HepG2 (cell line): ENCODE results near the gene SIKE1. TPM values are rescaled to one million over a fixed set of nuclear protein-coding genes. Genes with fewer than 3 reads are reported as not detected.

ENCODE experiments used
- ATAC-seq: fragments of 200-7000 bp; cut with Tn5 transposase; 3 replicates; pipeline ENCODE4 v1.9.1; 2020; ENCODE audit warnings: mild to moderate bottlenecking, moderate library complexity
- BruUV-seq: library from RNA; stranded (reverse); fragments of 400-500 nt; replicated peaks from 2 replicates; lab custom pipeline; 2021; lab: Mats Ljungman, UMichigan
- CTCF ChIA-PET: fragments of 300-600 bp; formaldehyde crosslinking; extraction: SDS; loops from one replicate; lab custom pipeline; 2021; ENCODE audit warnings: low total read pairs, inconsistent platforms, low intra/inter-chr PET ratio; lab: Yijun Ruan, JAX
- POLR2A ChIA-PET: fragments of 350-600 bp; sonication (Branson Sonifier 250); formaldehyde crosslinking; loops from one replicate; lab custom pipeline; 2020; ENCODE audit warnings: antibody characterized with exemption, inconsistent platforms; lab: Yijun Ruan, JAX
- DNase-seq: peaks from one replicate; pipeline ENCODE4 v3.0.0-alpha.2; 2015; ENCODE audit warnings: low spot score
- FAIRE-seq: peaks from 3 replicates; lab custom pipeline; 2011; peaks lifted over from hg19 to GRCh38; lab: Jason Lieb, UNC
- H2AFZ ChIP-seq: one replicate; pipeline ENCODE4 v1.6.1; 2011; ENCODE audit warnings: low read length, inconsistent platforms
- H3K27ac ChIP-seq: fragments of 300-600 bp; 3 replicates; pipeline ENCODE4 v1.8.0; 2011; ENCODE audit warnings: mixed run types, mild to moderate bottlenecking, mixed read lengths, low read length, inconsistent platforms; ENCODE audit not compliant: insufficient read depth; ENCODE audit errors: extremely low read length
- H3K27me3 ChIP-seq, 2 experiments: fragments of 200-600 bp in 1 of 2; 2 replicates in 1 of 2; 3 replicates in 1 of 2; pipeline versions ENCODE4 v1.6.0 to v1.8.0; 2011; ENCODE audit warnings: low read length in 2 of 2, mild to moderate bottlenecking in 2 of 2, moderate library complexity in 2 of 2, inconsistent platforms in 1 of 2; ENCODE audit not compliant: insufficient read depth in 2 of 2, control insufficient read depth in 1 of 2
- H3K36me3 ChIP-seq, 2 experiments: fragments of 200-600 bp in 1 of 2; replicated peaks in 1 of 2; 2 replicates in 1 of 2; 3 replicates in 1 of 2; pipeline versions ENCODE4 v1.5.1 to v1.8.0; 2011; ENCODE audit warnings: low read length in 2 of 2, inconsistent platforms in 1 of 2; ENCODE audit not compliant: insufficient read depth in 2 of 2, control insufficient read depth in 1 of 2
- H3K4me1 ChIP-seq: 2 replicates; pipeline ENCODE4 v1.5.1; 2012; ENCODE audit warnings: low read length, inconsistent platforms; ENCODE audit not compliant: insufficient read depth
- H3K4me2 ChIP-seq: 2 replicates; pipeline ENCODE4 v1.6.0; 2011; ENCODE audit warnings: low read depth, low read length, inconsistent platforms
- H3K4me3 ChIP-seq, 3 experiments: fragments of 200-600 bp in 1 of 3; sonication (generic), shearing (Covaris generic) in 1 of 3; replicated peaks in 1 of 3; 2 replicates each; pipeline ENCODE4 v1.5.1; 2011 to 2016; ENCODE audit warnings: low read length in 3 of 3, inconsistent platforms in 2 of 3, low read depth in 2 of 3, mild to moderate bottlenecking in 2 of 3, control low read depth in 1 of 3, mixed read lengths in 1 of 3; ENCODE audit not compliant: insufficient read depth in 1 of 3
- H3K79me2 ChIP-seq: one replicate; pipeline ENCODE4 v1.6.1; 2011; ENCODE audit warnings: low read length, inconsistent platforms; ENCODE audit not compliant: insufficient read depth
- H3K9ac ChIP-seq: 2 replicates; pipeline ENCODE4 v1.6.0; 2011; ENCODE audit warnings: mild to moderate bottlenecking, low read depth, low read length, inconsistent platforms; ENCODE audit not compliant: insufficient read depth
- H3K9me3 ChIP-seq: 2 replicates; pipeline ENCODE4 v1.5.1; 2012; ENCODE audit warnings: mild to moderate bottlenecking, low read length
- H4K20me1 ChIP-seq: 2 replicates; pipeline ENCODE4 v1.6.0; 2011; ENCODE audit warnings: inconsistent platforms, mild to moderate bottlenecking, low read length, moderate library complexity; ENCODE audit not compliant: insufficient read depth
- ATF7 ChIP-seq, 2 experiments: fragments of 450-650 bp in 1 of 2; sonication (generic) in 1 of 2; formaldehyde crosslinking in 1 of 2; IDR thresholded peaks; 2 replicates each; pipeline versions ENCODE4 v1.4.0 to v1.6.1; 2016 to 2020; ENCODE audit warnings: antibody characterized with exemption in 1 of 2, mild to moderate bottlenecking in 1 of 2, missing genetic modification reagents in 1 of 2
- CAMTA2 ChIP-seq: sonication (generic); formaldehyde crosslinking; IDR thresholded peaks from 2 replicates; pipeline ENCODE4 v1.4.0; 2020; ENCODE audit warnings: mild to moderate bottlenecking, missing genetic modification reagents, borderline replicate concordance
- CREB1 ChIP-seq, 2 experiments: fragments of 450-650 bp in 1 of 2; IDR thresholded peaks; 2 replicates each; pipeline ENCODE4 v1.6.1; 2016 to 2017; ENCODE audit warnings: control low read depth in 1 of 2, mild to moderate bottlenecking in 1 of 2, missing compliant biosample characterization in 1 of 2, missing genetic modification characterization in 1 of 2
- E2F1 ChIP-seq: sonication (generic); formaldehyde crosslinking; IDR thresholded peaks from 2 replicates; pipeline ENCODE4 v1.5.0; 2020; ENCODE audit warnings: missing genetic modification reagents
- MATR3 ChIP-seq: sonication (generic); formaldehyde crosslinking; IDR thresholded peaks from 2 replicates; pipeline ENCODE4 v1.4.0; 2020; ENCODE audit warnings: missing genetic modification reagents
- RAD51 ChIP-seq: fragments of 450-650 bp; IDR thresholded peaks from 2 replicates; pipeline ENCODE4 v1.6.1; 2016; ENCODE audit warnings: borderline replicate concordance
- RFX5 ChIP-seq: IDR thresholded peaks from 2 replicates; pipeline ENCODE4 v1.6.1; 2011; ENCODE audit warnings: low read depth, low read length, improper control_type of control experiment
- SIX1 ChIP-seq: sonication (generic); formaldehyde crosslinking; IDR thresholded peaks from 2 replicates; pipeline ENCODE4 v1.4.0; 2020; ENCODE audit warnings: missing genetic modification reagents, borderline replicate concordance
- USF2 ChIP-seq, 2 experiments: sonication (generic) in 1 of 2; formaldehyde crosslinking in 1 of 2; IDR thresholded peaks; 2 replicates each; pipeline versions ENCODE4 v1.5.1 to v1.6.1; 2011 to 2020; ENCODE audit warnings: borderline replicate concordance in 1 of 2, low read depth in 1 of 2, low read length in 1 of 2, mild to moderate bottlenecking in 1 of 2, missing genetic modification reagents in 1 of 2, moderate library complexity in 1 of 2
- WGBS: methylation state at CpG from one replicate; pipeline ENCODE4 v1.1.6; 2017; ENCODE audit warnings: low lambda C conversion rate; 5-methylcytosine and 5-hydroxymethylcytosine counted together
- in situ Hi-C: cut with HindIII; loops from 2 replicates; pipeline ENCODE4 v1.10.0; 2017; ENCODE audit warnings: low pct_unique_long_range_greater_than_20kb; ENCODE audit not compliant: extremely low pct_ligation_motif_present
- intact Hi-C: fragments of 100-400 bp; cut with micrococcal nuclease; formaldehyde crosslinking; loops from one replicate; pipeline ENCODE4 v1.10.0; 2022; ENCODE audit not compliant: unreplicated experiment
- polyA plus RNA-seq, 8 experiments: library from polyadenylated mRNA; depleted of rRNA in 3 of 8; stranded (reverse) in 7 of 8; unstranded in 1 of 8; fragments of >200 nt; fragmentation: Illumina TruSeq in 4 of 8; extraction: Trizol in 4 of 8; gene quantifications; 2 replicates each; pipeline versions ENCODE4 v1.2.1 to v1.2.3, GENCODE V29; 2011 to 2016; ENCODE audit warnings: low read depth in 4 of 8, missing spikeins in 1 of 8, mixed read lengths in 1 of 8; ENCODE audit not compliant: insufficient read depth in 1 of 8
- total RNA-seq, 5 experiments: library from RNA; depleted of rRNA; stranded (reverse); fragments of >200 nt; fragmentation: Illumina TruSeq; extraction: Trizol; gene quantifications; 2 replicates each; pipeline ENCODE4 v1.2.3, GENCODE V29; 2016; ENCODE audit warnings: low read depth in 1 of 5

The SIKE1 gene
- total and polyA plus RNA-seq, 2 of the 13 experiments (the other 11 are each of a cell fraction or from before 2014, with no cell fraction given) = 36.5 to 58.4 TPM

- Histone ChIP-seq H3K36me3 (no peaks in the 10 kb centered on the region), H3K4me1 (peaks cover 7% of the 10 kb centered on the region; the same call in 1 of the 2 replicates), H3K4me3 (no peak overlapping the region), H4K20me1 (no peaks in the 10 kb centered on the region), H3K9me3 (no peaks in the 10 kb centered on the region; the same call in 1 of the 2 replicates), H3K9ac (no peak overlapping the region), H3K79me2 (no peaks in the 10 kb centered on the region), H3K27me3 (no peaks in the 10 kb centered on the region), H2AFZ (no peak overlapping the region), H3K27ac (no peak overlapping the region), H3K4me2 (no peak overlapping the region)
- DNase-seq (no peak), FAIRE-seq (no peak), ATAC-seq (no peak)
- TF ChIP-seq SIX1 (CRISPR knock-in tag) (no peak), CREB1 (IDR thresholded peaks at IDR 0.05) (peak; percentile 68), CREB1 (CRISPR knock-in tag; IDR thresholded peaks at IDR 0.05) (no peak), ATF7 (IDR thresholded peaks at IDR 0.05) (peak; percentile 80), ATF7 (CRISPR knock-in tag; IDR thresholded peaks at IDR 0.05) (no peak), MATR3 (CRISPR knock-in tag) (no peak), E2F1 (no peak), CAMTA2 (no peak)
- BruUV-seq = no TSS peak
- intact Hi-C loops (no loop called here), in situ Hi-C loops (no loop called here)
- ChIA-PET POLR2A (no interaction called here), CTCF (no interaction called here)
These were observed 41.5 kb upstream of the SIKE1 start for GRCh38 chr1:114821978-114822377.

GRCh38 chr1:114820392-114820791 is 39.9 kb upstream of the SIKE1 start:
- TF ChIP-seq RAD51 = peak; percentile 84; the same call in 1 of the 2 replicates
- peak; percentile 57 for TF ChIP-seq USF2 (IDR thresholded peaks at IDR 0.05; ENCODE audit: low read depth, low read length)
- no peak for TF ChIP-seq USF2 (CRISPR knock-in tag; IDR thresholded peaks at IDR 0.05; ENCODE audit: borderline replicate concordance)
- no peak for TF ChIP-seq RFX5
- 2% methylated on average over 2 of the region's 2 CpGs for WGBS
- Histone ChIP-seq H3K27ac (no peak overlapping the region), H2AFZ (no peak overlapping the region), H3K4me2 (no peak overlapping the region), H3K79me2 (no peaks in the 10 kb centered on the region), H3K9ac (no peak overlapping the region), H3K9me3 (no peaks in the 10 kb centered on the region; the same call in 1 of the 2 replicates), H4K20me1 (no peaks in the 10 kb centered on the region), H3K4me1 (peaks cover 7% of the 10 kb centered on the region; the same call in 1 of the 2 replicates), H3K4me3 (no peak overlapping the region), H3K36me3 (no peaks in the 10 kb centered on the region), H3K27me3 (no peaks in the 10 kb centered on the region)
- ChIA-PET POLR2A (no interaction called here), CTCF (no interaction called here)
- no peak for DNase-seq
- in situ Hi-C loops = no loop called here
- ATAC-seq = no peak
- BruUV-seq = no TSS peak
- FAIRE-seq = no peak
- intact Hi-C loops = no loop called here
